Uterus (tissue), 4 donors: ENCODE results near the gene TIMM13. TPM values are rescaled to one million over a fixed set of nuclear protein-coding genes. Genes with fewer than 3 reads are reported as not detected.
"Not testable (repeated sequence)": the region's sequence is repeated elsewhere in the genome, so short reads cannot be mapped to it uniquely, and the experiment has no call there.

Experiments
- DNase-seq, 2 donors: peaks; one replicate each; pipeline ENCODE4 v3.0.0-alpha.2; 2019 to 2020
- H3K27ac ChIP-seq, 2 donors: fragments of 200-600 bp; sonication (generic); 1 replicate in 1 of 2; 2 replicates in 1 of 2; pipeline ENCODE4 v1.5.1; 2016 to 2018
- H3K27me3 ChIP-seq, 2 donors: fragments of 200-600 bp; sonication (generic); one replicate each; pipeline ENCODE4 v1.5.1; 2018 to 2019; ENCODE audit warnings: control low read depth in 1 of 2
- H3K36me3 ChIP-seq, 2 donors: fragments of 200-600 bp; sonication (generic); one replicate each; pipeline ENCODE4 v1.5.1; 2019; ENCODE audit warnings: control low read depth in 1 of 2
- H3K4me1 ChIP-seq, 2 donors: fragments of 200-600 bp; sonication (generic); one replicate each; pipeline ENCODE4 v1.5.1; 2018 to 2019; ENCODE audit warnings: control low read depth in 1 of 2
- H3K4me3 ChIP-seq, 2 donors: fragments of 200-600 bp; sonication (generic); 1 replicate in 1 of 2; 2 replicates in 1 of 2; pipeline ENCODE4 v1.5.1; 2018 to 2019; ENCODE audit warnings: mild to moderate bottlenecking in 1 of 2
- H3K9me3 ChIP-seq, 2 donors: fragments of 200-600 bp; sonication (generic); one replicate each; pipeline ENCODE4 v1.5.1; 2019; ENCODE audit warnings: control low read depth in 1 of 2
- CTCF ChIP-seq, 4 experiments: fragments of 200-600 bp in 2 of 4; fragments of 450-650 bp in 2 of 4; sonication (generic) in 2 of 4; IDR thresholded peaks; one replicate each; pipeline ENCODE4 v1.5.1; 2016 to 2019; ENCODE audit warnings: antibody characterized with exemption in 4 of 4, mild to moderate bottlenecking in 2 of 4, moderate library complexity in 1 of 4
- POLR2A ChIP-seq, 2 donors: fragments of 450-650 bp; IDR thresholded peaks; one replicate each; pipeline ENCODE4 v1.6.1; 2016; ENCODE audit warnings: antibody characterized with exemption in 2 of 2, mild to moderate bottlenecking in 1 of 2, moderate library complexity in 1 of 2
- intact Hi-C: fragments of 100-400 bp; cut with DNase I; formaldehyde crosslinking; loops from one replicate; pipeline ENCODE4 v1.15.1; 2023; ENCODE audit warnings: low total_unique reads
- total RNA-seq, 4 donors: library from RNA; depleted of rRNA in 3 of 4; stranded (reverse); fragments of >200 nt in 3 of 4; gene quantifications; one replicate each; pipeline versions ENCODE4 v1.1.0 to v1.2.4, GENCODE V29; 2014 to 2023
- donor health status: DM: yes; HTN: yes; CAD: no.

The TIMM13 gene
- total RNA-seq, 4 donors from 2014 or later = 6.5 to 53.8 (median 31.9) TPM

- peak; percentile 84 to 90 for DNase-seq
- no peaks in the 10 kb centered on the region for H3K9me3 ChIP-seq
- no peaks in the 10 kb centered on the region for H3K36me3 ChIP-seq
- TF ChIP-seq POLR2A (IDR thresholded peaks at IDR 0.05) (peak in 1 of 2 donors; percentile 42), CTCF (IDR thresholded peaks at IDR 0.05) (peak; percentile 98 to 100 (median 99))
- no peaks in the 10 kb centered on the region for H3K27me3 ChIP-seq
- H3K27ac ChIP-seq = peak overlapping the region; percentile 84 to 89
- intact Hi-C loops = loop anchor here (5.0 to 10.0 kb wide), 2 partner anchors 68 to 100 kb away; no protein-coding TSS in a partner anchor
- peak overlapping the region; percentile 64 to 70 for H3K4me3 ChIP-seq
- H3K4me1 ChIP-seq = peaks cover 0 to 16% of the 10 kb centered on the region in 2 donors
These were observed 47.0 kb upstream of the TIMM13 start for GRCh38 chr19:2474232-2475017.

DNA sequence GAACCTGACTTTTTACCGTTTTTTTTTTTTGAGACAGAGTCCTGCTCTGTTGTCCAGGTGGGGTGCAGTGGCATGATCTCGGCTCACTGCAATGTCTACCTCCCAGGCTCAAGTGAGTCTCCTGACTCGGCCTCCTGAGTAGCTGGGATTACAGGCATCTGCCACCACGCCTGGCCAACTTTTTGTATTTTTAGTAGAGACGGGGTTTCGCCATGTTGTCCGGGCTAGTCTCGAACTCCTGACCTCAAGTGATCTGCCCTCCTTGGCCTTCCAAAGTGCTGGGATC lies 42.5 kb upstream of the TIMM13 start:
- H3K27me3 ChIP-seq, DNase-seq, H3K36me3 ChIP-seq, H3K4me3 ChIP-seq, H3K4me1 ChIP-seq, H3K27ac ChIP-seq, H3K9me3 ChIP-seq: not testable (repeated sequence)
- intact Hi-C loops = loop anchor here (10.0 kb wide), 1 partner anchor 105 kb away; no protein-coding TSS in a partner anchor

DNA sequence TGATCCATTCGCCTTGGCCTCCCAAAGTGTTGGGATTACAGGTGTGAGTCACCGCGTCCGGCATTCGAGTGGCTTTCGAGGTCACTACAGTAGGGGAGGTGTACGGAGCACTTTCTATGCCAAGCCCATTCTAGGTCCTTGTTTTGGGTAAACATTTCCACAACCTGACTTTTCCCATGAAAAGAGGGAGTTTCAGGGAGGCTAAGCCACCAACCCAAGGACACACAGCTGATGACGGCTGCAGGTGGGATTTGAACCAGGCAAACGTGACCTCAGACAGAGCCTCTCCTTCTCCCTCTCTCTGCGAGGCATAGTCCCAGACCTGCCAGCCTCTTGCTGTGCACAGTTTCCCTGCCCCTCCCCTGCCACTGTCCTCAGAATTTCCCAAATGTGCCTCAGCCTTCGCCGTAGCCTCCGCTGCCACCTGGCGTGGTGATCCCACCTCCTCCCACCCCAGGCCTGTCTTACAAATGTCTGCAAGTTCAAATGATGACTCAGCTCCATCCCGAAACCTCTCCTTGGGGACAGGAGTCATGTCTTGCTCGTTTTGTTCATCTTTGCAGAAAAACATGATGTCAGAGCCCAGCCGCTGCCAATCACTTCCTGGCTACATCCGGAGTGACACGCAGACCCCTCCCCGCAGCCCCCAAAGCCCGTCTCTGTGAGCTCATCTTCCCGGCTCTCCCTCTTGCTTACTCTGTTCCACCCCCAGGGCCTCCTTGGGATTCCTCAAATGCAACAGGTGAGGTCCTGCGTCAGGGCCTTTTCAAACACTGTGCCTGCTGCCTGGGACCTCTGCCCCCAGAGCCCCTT lies 41.9 kb upstream of the TIMM13 start:
- no peak overlapping the region for H3K27ac ChIP-seq
- no peak for DNase-seq
- no peaks in the 10 kb centered on the region for H3K9me3 ChIP-seq
- no peak for TF ChIP-seq POLR2A (IDR thresholded peaks at IDR 0.05)
- no peak for TF ChIP-seq CTCF (IDR thresholded peaks at IDR 0.05)
- no peaks in the 10 kb centered on the region for H3K36me3 ChIP-seq
- no peaks in the 10 kb centered on the region for H3K27me3 ChIP-seq
- H3K4me3 ChIP-seq = no peak overlapping the region
- H3K4me1 ChIP-seq = no peaks in the 10 kb centered on the region
- intact Hi-C loops = no loop called here

DNA sequence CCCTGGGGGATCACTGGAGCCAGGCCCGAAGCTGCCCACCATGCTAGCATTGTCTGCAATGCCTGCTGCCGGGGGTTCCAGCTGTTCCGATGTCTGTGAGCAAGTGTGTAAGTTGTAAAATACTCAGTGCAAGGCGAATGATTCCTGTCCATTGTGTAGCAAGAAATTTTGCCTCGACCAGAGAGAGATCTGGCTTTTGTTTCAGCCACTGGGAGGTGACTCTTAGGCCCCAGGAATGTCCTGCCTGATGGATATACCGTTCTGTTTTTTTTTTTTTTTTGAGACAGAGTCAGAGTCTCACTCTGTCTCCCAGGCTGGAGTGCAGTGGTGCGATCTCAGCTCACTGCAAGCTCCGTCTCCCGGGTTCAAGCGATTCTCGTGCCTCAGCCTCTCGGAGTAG lies 41.2 kb upstream of the TIMM13 start:
- no peak for TF ChIP-seq POLR2A (IDR thresholded peaks at IDR 0.05)
- no peak for TF ChIP-seq CTCF (IDR thresholded peaks at IDR 0.05)
- Histone ChIP-seq H3K36me3 (no peaks in the 10 kb centered on the region), H3K4me1 (no peaks in the 10 kb centered on the region), H3K9me3 (no peaks in the 10 kb centered on the region), H3K27ac (no peak overlapping the region), H3K27me3 (no peaks in the 10 kb centered on the region), H3K4me3 (no peak overlapping the region)
- no peak for DNase-seq
- intact Hi-C loops = no loop called here

DNA sequence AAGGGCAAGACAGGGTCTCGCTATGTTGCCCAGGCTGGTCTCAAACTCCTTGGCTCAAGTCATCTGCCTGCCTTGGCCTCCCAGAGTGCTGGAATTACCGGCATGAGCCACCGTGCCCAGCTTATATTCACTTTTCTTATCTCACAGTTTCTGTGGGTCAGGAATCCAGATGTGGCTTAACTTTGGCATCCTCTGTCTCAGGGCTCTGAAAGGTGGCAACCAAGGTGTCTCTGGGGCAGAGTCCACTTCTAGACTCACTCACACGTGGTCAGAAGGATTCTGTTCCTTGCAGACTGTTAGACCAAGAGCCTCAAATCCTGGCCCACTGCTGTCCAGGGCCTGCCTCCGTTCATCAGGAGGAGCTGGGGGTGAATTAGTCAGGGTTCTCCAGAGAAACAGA lies 37.0 kb upstream of the TIMM13 start:
- intact Hi-C loops = no loop called here
- no peaks in the 10 kb centered on the region for H3K27me3 ChIP-seq

GRCh38 chr19:2463694-2464093 lies 36.3 kb upstream of the TIMM13 start:
- intact Hi-C loops, H3K27ac ChIP-seq, H3K4me1 ChIP-seq, DNase-seq, H3K27me3 ChIP-seq, H3K36me3 ChIP-seq, H3K4me3 ChIP-seq, H3K9me3 ChIP-seq: not testable (repeated sequence)

More for the DNA sequence above, 37.0 kb upstream of the TIMM13 start:
- TF ChIP-seq CTCF (IDR thresholded peaks at IDR 0.05) (no peak), POLR2A (IDR thresholded peaks at IDR 0.05) (no peak)
- H3K4me3 ChIP-seq = no peak overlapping the region
- H3K4me1 ChIP-seq = peaks cover 0 to 8% of the 10 kb centered on the region in 2 donors
- H3K36me3 ChIP-seq = no peaks in the 10 kb centered on the region
- H3K27ac ChIP-seq = no peak overlapping the region
- no peak for DNase-seq
- H3K9me3 ChIP-seq = no peaks in the 10 kb centered on the region
